ENCODE measurements around the gene ETDB.
"Not testable (repeated sequence)": the region's sequence is repeated elsewhere in the genome, so short reads cannot be mapped to it uniquely, and the experiment has no call there.

Gene ETDB

DNA sequence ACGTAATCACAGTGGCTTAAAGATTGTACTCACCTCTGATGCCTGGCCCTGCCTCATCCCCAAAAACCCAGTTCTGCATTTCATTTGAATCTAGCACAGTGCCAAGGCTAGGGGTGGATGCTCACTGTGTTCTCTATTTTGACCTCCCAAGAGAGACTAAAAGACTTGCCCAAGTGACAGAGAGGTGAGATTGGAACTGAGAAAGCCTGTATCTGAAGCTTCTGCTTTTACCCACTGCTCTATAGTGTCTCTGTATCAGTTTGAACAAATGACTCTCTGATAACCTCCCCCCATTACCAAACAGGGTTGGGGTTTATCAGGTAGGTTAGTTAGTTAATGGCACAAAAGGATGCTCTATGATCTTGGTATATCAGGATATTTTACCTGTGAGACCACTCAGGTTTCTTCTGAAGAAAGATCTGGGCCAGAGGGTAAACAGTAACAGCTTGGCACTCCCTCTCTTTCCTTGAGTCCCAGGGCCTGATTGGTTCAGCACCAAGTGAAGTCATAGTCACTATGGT is at the start of gene ETDB:
Gene ETDB (minus strand): TSS at position 471 of the 521 bp plus-strand sequence. CDS start 1,265 bp downstream, outside the sequence.
- not testable (repeated sequence) for TF ChIP-seq GATA2, GATA3 (IDR thresholded peaks at IDR 0.05; ENCODE audit: low read depth, low read length)

DNA sequence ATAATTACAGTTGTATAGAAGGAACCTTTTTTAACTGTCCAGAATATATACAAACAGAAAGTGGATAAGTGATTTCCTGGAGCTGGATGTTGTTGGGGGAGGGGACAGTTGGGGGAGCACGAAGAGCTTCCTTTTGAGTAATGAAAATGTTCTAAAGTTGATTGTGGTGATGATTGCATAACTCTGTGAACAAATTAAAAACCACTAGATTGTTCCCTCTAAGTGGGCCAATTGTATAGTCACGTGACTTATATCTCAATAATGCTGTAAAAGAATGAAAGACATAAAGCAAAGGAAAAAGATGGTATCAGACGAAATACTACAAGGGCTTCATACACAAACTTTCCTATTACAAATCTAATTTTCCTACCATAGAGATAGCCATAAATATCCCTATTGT is 48.2 kb upstream of the ETDB start:
- TF ChIP-seq GATA2 (IDR thresholded peaks at IDR 0.05; ENCODE audit: low read depth, low read length) (no peak), GATA3 (IDR thresholded peaks at IDR 0.05; ENCODE audit: low read depth, low read length) (no peak)

GRCh38 chrX:135114392-135114791 is 5.9 kb downstream of the ETDB start:
- no peak for TF ChIP-seq GATA2 (IDR thresholded peaks at IDR 0.05; ENCODE audit: low read depth, low read length)
- TF ChIP-seq GATA3 (IDR thresholded peaks at IDR 0.05; ENCODE audit: low read depth, low read length) = no peak

DNA sequence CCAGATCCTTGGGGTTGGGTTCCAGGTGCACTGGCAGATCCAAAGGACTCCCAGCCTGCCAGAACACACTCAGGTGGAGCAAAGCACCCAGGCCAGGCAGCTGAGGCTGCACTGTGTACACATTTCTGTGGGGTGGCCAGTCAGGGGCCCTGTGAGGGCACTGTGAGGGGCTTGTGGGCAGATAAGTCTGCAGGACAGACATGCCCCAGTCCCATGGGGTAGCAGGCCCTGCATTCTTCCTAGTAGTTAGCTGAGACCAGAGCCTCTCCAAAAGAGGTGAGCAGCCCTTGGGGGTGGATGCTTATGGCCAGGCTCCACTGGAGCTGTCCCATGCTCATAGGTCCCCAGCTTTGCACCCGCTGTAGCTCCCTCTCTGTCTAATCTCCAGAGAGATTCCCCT is 7.6 kb downstream of the ETDB start:
- TF ChIP-seq GATA3 (IDR thresholded peaks at IDR 0.05; ENCODE audit: low read depth, low read length) = no peak
- no peak for TF ChIP-seq GATA2 (IDR thresholded peaks at IDR 0.05; ENCODE audit: low read depth, low read length)

- TF ChIP-seq GATA3 (IDR thresholded peaks at IDR 0.05; ENCODE audit: low read depth, low read length) = no peak
- no peak for TF ChIP-seq GATA2 (IDR thresholded peaks at IDR 0.05; ENCODE audit: low read depth, low read length)
Measured at GRCh38 chrX:135112096-135112729, 8.1 kb downstream of the ETDB start.

DNA sequence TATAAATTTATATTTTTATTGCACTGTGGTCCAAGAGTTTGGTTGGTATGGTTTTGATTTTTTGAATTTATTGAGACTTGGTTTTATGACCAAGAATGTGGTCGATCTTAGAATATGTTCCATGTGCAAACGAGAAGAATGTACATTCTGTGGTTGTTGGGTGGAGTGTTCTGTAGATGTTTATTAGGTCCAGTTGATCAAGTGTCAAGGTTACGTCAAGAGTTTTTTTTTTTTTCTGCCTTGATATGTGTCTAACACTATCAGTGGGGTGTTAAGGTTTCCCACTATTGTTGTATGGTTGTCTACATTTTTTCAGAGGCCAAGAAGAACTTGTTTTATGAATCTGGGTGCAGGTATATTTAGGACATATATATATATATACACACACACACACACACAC is 10.8 kb downstream of the ETDB start:
- no peak for TF ChIP-seq GATA2 (IDR thresholded peaks at IDR 0.05; ENCODE audit: low read depth, low read length)
- no peak for TF ChIP-seq GATA3 (IDR thresholded peaks at IDR 0.05; ENCODE audit: low read depth, low read length)

GRCh38 chrX:135099493-135099783 is 20.9 kb downstream of the ETDB start:
- TF ChIP-seq GATA3 (IDR thresholded peaks at IDR 0.05; ENCODE audit: low read depth, low read length) = no peak
- TF ChIP-seq GATA2 (IDR thresholded peaks at IDR 0.05; ENCODE audit: low read depth, low read length) = no peak

GRCh38 chrX:135095715-135096114 is 24.6 kb downstream of the ETDB start:
- TF ChIP-seq GATA3 (IDR thresholded peaks at IDR 0.05; ENCODE audit: low read depth, low read length) (no peak), GATA2 (IDR thresholded peaks at IDR 0.05; ENCODE audit: low read depth, low read length) (no peak)

- TF ChIP-seq GATA2 (IDR thresholded peaks at IDR 0.05; ENCODE audit: low read depth, low read length) = no peak
- TF ChIP-seq GATA3 (IDR thresholded peaks at IDR 0.05; ENCODE audit: low read depth, low read length) = no peak
Measured at GRCh38 chrX:135094726-135095125, 25.6 kb downstream of the ETDB start.

GRCh38 chrX:135089126-135089525 is 31.2 kb downstream of the ETDB start:
- TF ChIP-seq GATA3 (IDR thresholded peaks at IDR 0.05; ENCODE audit: low read depth, low read length) (no peak), GATA2 (IDR thresholded peaks at IDR 0.05; ENCODE audit: low read depth, low read length) (no peak)

- TF ChIP-seq GATA2 (IDR thresholded peaks at IDR 0.05; ENCODE audit: low read depth, low read length) (no peak), GATA3 (IDR thresholded peaks at IDR 0.05; ENCODE audit: low read depth, low read length) (no peak)
Measured at GRCh38 chrX:135087867-135088266, 32.5 kb downstream of the ETDB start.

- TF ChIP-seq GATA2 (IDR thresholded peaks at IDR 0.05; ENCODE audit: low read depth, low read length) (no peak), GATA3 (IDR thresholded peaks at IDR 0.05; ENCODE audit: low read depth, low read length) (no peak)
Measured at GRCh38 chrX:135086197-135086854, 34.0 kb downstream of the ETDB start.

DNA sequence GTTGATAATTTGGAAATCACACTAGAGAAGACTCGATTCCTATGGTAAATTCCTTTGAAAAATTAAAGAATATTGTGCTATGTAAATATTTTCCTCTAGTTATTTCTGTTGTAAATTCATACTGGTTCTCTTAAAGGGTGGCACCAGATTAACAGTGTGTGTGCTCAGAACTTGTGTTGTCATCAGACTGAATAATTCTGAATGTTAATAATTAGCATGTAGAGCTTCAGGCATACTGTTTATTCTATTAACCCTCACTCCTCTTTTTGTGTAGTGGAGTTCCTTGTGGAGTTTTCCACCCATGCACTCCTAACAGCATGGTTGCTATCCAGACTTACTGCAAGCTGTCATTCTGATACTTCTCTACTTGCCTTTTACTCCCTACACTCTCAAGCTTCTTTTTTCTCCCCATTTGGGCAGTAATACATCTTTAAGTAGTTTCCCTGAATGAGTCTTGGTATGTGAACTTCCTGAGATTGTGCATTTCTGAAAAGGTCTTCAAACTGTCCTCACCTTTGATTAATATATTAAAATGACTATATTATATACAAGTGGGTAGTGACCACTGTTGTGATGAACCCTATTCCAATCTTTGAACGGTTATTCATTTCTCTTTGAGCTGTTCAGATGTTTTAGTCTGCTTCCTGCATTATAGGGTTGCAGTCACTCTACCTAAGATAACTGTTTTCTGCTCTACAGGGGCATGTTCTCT is 38.5 kb downstream of the ETDB start:
- TF ChIP-seq GATA3 (IDR thresholded peaks at IDR 0.05; ENCODE audit: low read depth, low read length) (no peak), GATA2 (IDR thresholded peaks at IDR 0.05; ENCODE audit: low read depth, low read length) (no peak)

Measured in SH-SY5Y (cell line).